Endothelial cell of umbilical vein (primary cell): ENCODE data around the gene ZNF783. TPM values are rescaled to one million over a fixed set of nuclear protein-coding genes. Genes with fewer than 3 reads are reported as not detected.
A peak's percentile ranks its signal among the peaks of the same experiment; 100 is the strongest.

Source experiments
- BruUV-seq: library from RNA; stranded (reverse); fragments of 400-500 nt; replicated peaks from 2 replicates; lab custom pipeline; 2021; lab: Mats Ljungman, UMichigan
- CTCF ChIA-PET: fragments of 300-600, 350-600 bp; sonication (Branson Sonifier 250); formaldehyde crosslinking; loops from one replicate; lab custom pipeline; 2021; ENCODE audit warnings: antibody characterized with exemption, inconsistent platforms; lab: Charles Lee
- POLR2A ChIA-PET: fragments of 300-600, 350-600 bp; sonication (Branson Sonifier 250); formaldehyde crosslinking; loops from one replicate; lab custom pipeline; 2021; ENCODE audit warnings: antibody characterized with exemption, inconsistent platforms; lab: Charles Lee
- DNase-seq: peaks from one replicate; pipeline ENCODE4 v3.0.0-alpha.2; 2011; ENCODE audit warnings: low read depth, low spot score
- FAIRE-seq: peaks from 2 replicates; lab custom pipeline; 2011; peaks lifted over from hg19 to GRCh38; lab: Jason Lieb, UNC
- H2AFZ ChIP-seq: 2 replicates; pipeline ENCODE4 v1.6.0; 2012; ENCODE audit warnings: low read depth, low read length, control low read depth, inconsistent platforms
- H3K27ac ChIP-seq: 2 replicates; pipeline ENCODE4 v1.5.1; 2011; ENCODE audit warnings: low read depth, mild to moderate bottlenecking, control low read depth, low read length, moderate library complexity; ENCODE audit not compliant: insufficient read depth
- H3K27me3 ChIP-seq, 2 experiments: 2 replicates each; pipeline versions ENCODE4 v1.6.0 to v1.6.1; 2011; ENCODE audit warnings: low read length in 2 of 2, mixed read lengths in 1 of 2; ENCODE audit not compliant: control insufficient read depth in 2 of 2, insufficient read depth in 2 of 2
- H3K36me3 ChIP-seq, 2 experiments: 2 replicates in 1 of 2; 3 replicates in 1 of 2; pipeline ENCODE4 v1.5.1; 2011; ENCODE audit warnings: low read length in 2 of 2, mild to moderate bottlenecking in 1 of 2, moderate library complexity in 1 of 2; ENCODE audit not compliant: control insufficient read depth in 2 of 2, insufficient read depth in 2 of 2; ENCODE audit errors: extremely low read depth in 1 of 2
- H3K4me1 ChIP-seq: 3 replicates; pipeline ENCODE4 v1.5.1; 2011; ENCODE audit warnings: mild to moderate bottlenecking, low read length; ENCODE audit not compliant: control insufficient read depth, insufficient read depth; ENCODE audit errors: extremely low read depth
- H3K4me2 ChIP-seq: 2 replicates; pipeline ENCODE4 v1.6.1; 2011; ENCODE audit warnings: low read length, control low read depth, mixed read lengths; ENCODE audit not compliant: insufficient read depth
- H3K4me3 ChIP-seq, 3 experiments: fragments of 200-600 bp in 1 of 3; sonication (generic), shearing (Covaris generic) in 1 of 3; replicated peaks in 1 of 3; 2 replicates each; pipeline ENCODE4 v1.5.1; 2011 to 2016; ENCODE audit warnings: control low read depth in 3 of 3, low read length in 3 of 3, mild to moderate bottlenecking in 2 of 3, inconsistent platforms in 1 of 3, low read depth in 1 of 3, moderate library complexity in 1 of 3; ENCODE audit not compliant: insufficient read depth in 1 of 3
- H3K79me2 ChIP-seq: 2 replicates; pipeline ENCODE4 v1.6.0; 2012; ENCODE audit warnings: low read length, inconsistent platforms; ENCODE audit not compliant: control insufficient read depth, insufficient read depth
- H3K9ac ChIP-seq: replicated peaks from 2 replicates; pipeline ENCODE3; 2011; ENCODE audit warnings: low read length, control low read depth; ENCODE audit not compliant: insufficient read depth; ENCODE audit errors: extremely low read depth
- H3K9me1 ChIP-seq: replicated peaks from 3 replicates; pipeline ENCODE4 v1.6.0; 2011; ENCODE audit warnings: mild to moderate bottlenecking, low read length; ENCODE audit not compliant: control insufficient read depth, insufficient read depth; ENCODE audit errors: extremely low read depth
- H3K9me3 ChIP-seq: replicated peaks from 2 replicates; pipeline ENCODE4 v1.5.1; 2012; ENCODE audit warnings: low read length, inconsistent platforms; ENCODE audit not compliant: control insufficient read depth, insufficient read depth
- H4K20me1 ChIP-seq: replicated peaks from 2 replicates; pipeline ENCODE3; 2011; ENCODE audit warnings: mild to moderate bottlenecking, low read length; ENCODE audit not compliant: control insufficient read depth, insufficient read depth; ENCODE audit errors: extremely low read depth
- CTCF ChIP-seq, 2 donors: IDR thresholded peaks; 1 replicate in 1 of 2; 2 replicates in 1 of 2; pipeline ENCODE4 v1.5.1; 2011; ENCODE audit warnings: low read length in 2 of 2, mild to moderate bottlenecking in 2 of 2, moderate library complexity in 2 of 2, control low read depth in 1 of 2, inconsistent platforms in 1 of 2, low read depth in 1 of 2; ENCODE audit not compliant: insufficient read depth in 1 of 2; ENCODE audit errors: extremely low read depth in 1 of 2
- EZH2 ChIP-seq: IDR thresholded peaks from 2 replicates; pipeline ENCODE4 v1.6.1; 2012; ENCODE audit warnings: borderline replicate concordance, low read depth, mild to moderate bottlenecking, moderate library complexity, low read length, inconsistent platforms; ENCODE audit not compliant: severe bottlenecking
- FOS ChIP-seq: IDR thresholded peaks from 2 replicates; pipeline ENCODE4 v1.6.1; 2011; ENCODE audit warnings: mild to moderate bottlenecking, low read length, moderate library complexity, borderline replicate concordance; ENCODE audit not compliant: insufficient read depth
- GATA2 ChIP-seq: IDR thresholded peaks from 2 replicates; pipeline ENCODE4 v1.7.0; 2011; ENCODE audit warnings: low read depth, mild to moderate bottlenecking, moderate library complexity, mixed read lengths, low read length; ENCODE audit not compliant: insufficient read length, insufficient read depth
- JUN ChIP-seq: IDR thresholded peaks from 2 replicates; pipeline ENCODE4 v1.6.1; 2011; ENCODE audit warnings: borderline replicate concordance, low read depth; ENCODE audit not compliant: insufficient read length, insufficient read depth
- MAX ChIP-seq: IDR thresholded peaks from 2 replicates; pipeline ENCODE4 v1.6.1; 2011; ENCODE audit not compliant: insufficient read depth, insufficient read length
- MYC ChIP-seq: IDR thresholded peaks from one replicate; pipeline ENCODE4 v1.6.1; 2011; ENCODE audit warnings: mild to moderate bottlenecking, low read depth, low read length
- POLR2A ChIP-seq: IDR thresholded peaks from 2 replicates; pipeline ENCODE4 v1.6.1; 2012; ENCODE audit warnings: low read depth, mild to moderate bottlenecking, control low read depth, low read length
- POLR2AphosphoS5 ChIP-seq: IDR thresholded peaks from 2 replicates; pipeline ENCODE4 v1.6.1; 2012; ENCODE audit warnings: low read depth, mild to moderate bottlenecking, control low read depth, low read length, moderate library complexity; ENCODE audit not compliant: insufficient read depth
- dilution Hi-C: fragments of 300-500 bp; cut with MboI; formaldehyde crosslinking; loops from one replicate; pipeline ENCODE4 v1.15.0; 2019; ENCODE audit warnings: low sequenced_read_pairs; ENCODE audit not compliant: extremely low pct_ligation_motif_present
- intact Hi-C: fragments of 100-400 bp; cut with micrococcal nuclease; formaldehyde crosslinking; loops from one replicate; pipeline ENCODE4 v1.10.0; 2022
- polyA plus RNA-seq, 4 experiments: library from polyadenylated mRNA; depleted of rRNA in 3 of 4; stranded (reverse) in 3 of 4; unstranded in 1 of 4; fragments of >200 nt; gene quantifications; 2 replicates each; pipeline versions ENCODE4 v1.2.1 to v1.2.3, GENCODE V29; 2011 to 2012; ENCODE audit warnings: missing spikeins in 1 of 4
- total RNA-seq: library from RNA; stranded (reverse); gene quantifications from 2 replicates; pipeline ENCODE4 v1.2.3, GENCODE V29; 2021

ZNF783 gene
- total and polyA plus RNA-seq, 2 donors (not counting 3 experiments of a cell fraction or from before 2014, with no cell fraction given) = 7.3 to 9.8 TPM

GRCh38 chr7:149240637-149241036, 21.4 kb upstream of the ZNF783 start:
- no peak for FAIRE-seq
- Histone ChIP-seq H2AFZ (no peak overlapping the region), H3K9me1 (peaks cover 3% of the 10 kb centered on the region), H3K4me2 (peak overlapping the region; percentile 93), H3K4me1 (peaks cover 9% of the 10 kb centered on the region), H3K27ac (no peak overlapping the region), H3K9ac (no peak overlapping the region), H4K20me1 (no peaks in the 10 kb centered on the region), H3K4me3 (peak overlapping the region in 2 of 3 experiments; percentile 62 to 86), H3K79me2 (peaks cover 19% of the 10 kb centered on the region), H3K27me3 (no peaks in the 10 kb centered on the region), H3K36me3 (no peaks in the 10 kb centered on the region), H3K9me3 (no peaks in the 10 kb centered on the region)
- TF ChIP-seq CTCF (IDR thresholded peaks at IDR 0.05; ENCODE audit: extremely low read depth in 1 of 2, insufficient read depth in 1 of 2, low read depth in 1 of 2, low read length in 2 of 2) (no peak), EZH2 (no peak), FOS (no peak), POLR2A (no peak), JUN (no peak), GATA2 (no peak), MYC (no peak), MAX (no peak), POLR2AphosphoS5 (no peak)
- DNase-seq = no peak
- POLR2A ChIA-PET = no interaction called here
- BruUV-seq = TSS peak; percentile 48
- CTCF ChIA-PET = interaction anchor here (0.7 to 1.7 kb wide), 2 partner anchors 21 to 88 kb away, joined by 3 to 5 read pairs; no protein-coding TSS in a partner anchor
- intact Hi-C loops (no loop called here), dilution Hi-C loops (no loop called here)
